HG03066 (cell line): ENCODE data around the gene IQCE.
"Not testable (repeated sequence)": the region's sequence is repeated elsewhere in the genome, so short reads cannot be mapped to it uniquely, and the experiment has no call there.

Experiments used
- ATAC-seq: cut with Tn5 transposase; IDR thresholded peaks from one replicate; pipeline ENCODE4 v1.9.1; 2021; ENCODE audit warnings: low read depth; ENCODE audit not compliant: unreplicated experiment

The IQCE gene

DNA sequence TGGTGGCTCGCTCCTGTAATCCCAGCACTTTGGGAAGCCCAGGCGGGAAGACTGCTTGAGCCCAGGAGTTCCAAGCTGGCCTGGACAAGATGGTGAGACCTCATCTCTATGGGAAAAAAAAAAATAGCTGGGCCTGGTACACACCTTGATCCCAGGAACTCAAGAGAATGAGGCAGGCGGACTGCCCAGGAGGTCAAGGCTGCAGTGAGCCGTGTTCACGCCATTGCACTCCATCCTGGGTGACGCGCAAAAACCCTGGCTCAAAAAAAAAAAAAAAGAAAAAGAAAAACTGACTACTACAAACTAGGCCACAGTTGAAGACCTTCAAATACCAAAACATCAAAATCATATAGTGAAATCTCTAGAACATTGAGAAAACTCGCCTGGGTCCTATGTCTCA lies 7.4 kb upstream of the IQCE start:
- ATAC-seq = no peak

DNA sequence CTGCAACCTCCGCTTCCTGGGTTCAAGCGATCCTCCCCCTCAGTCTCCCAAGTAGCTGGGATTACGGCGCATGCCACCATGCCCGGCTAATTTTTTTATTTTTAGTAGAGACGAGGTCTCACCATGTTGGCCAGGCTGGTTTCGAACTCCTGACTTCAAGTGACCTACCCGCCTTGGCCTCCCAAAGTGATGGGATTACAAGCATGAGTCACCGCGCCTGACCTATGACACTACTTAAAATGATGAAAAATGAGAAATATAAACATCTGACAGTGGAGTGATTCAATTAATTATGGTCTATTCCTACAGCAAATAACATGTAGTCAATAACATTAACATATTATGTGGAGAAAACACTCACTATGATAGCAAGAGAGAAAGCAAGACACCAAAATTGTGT lies 5.7 kb upstream of the IQCE start:
- no peak for ATAC-seq

- no peak for ATAC-seq
Observed at GRCh38 chr7:2553831-2554581, 4.8 kb upstream of the IQCE start.

GRCh38 chr7:2554661-2555111 lies 4.1 kb upstream of the IQCE start:
- ATAC-seq = peak; percentile 2

GRCh38 chr7:2555121-2556052 lies 3.4 kb upstream of the IQCE start, which contains the start of gene BRAT1:
TSS of gene BRAT1 (minus strand) at chr7:2555524. CDS start at chr7:2554431, 1,093 bp downstream.
- ATAC-seq = peak; percentile 72

- ATAC-seq = no peak
Observed at GRCh38 chr7:2559283-2559950, 638 bp downstream of the IQCE start.

DNA sequence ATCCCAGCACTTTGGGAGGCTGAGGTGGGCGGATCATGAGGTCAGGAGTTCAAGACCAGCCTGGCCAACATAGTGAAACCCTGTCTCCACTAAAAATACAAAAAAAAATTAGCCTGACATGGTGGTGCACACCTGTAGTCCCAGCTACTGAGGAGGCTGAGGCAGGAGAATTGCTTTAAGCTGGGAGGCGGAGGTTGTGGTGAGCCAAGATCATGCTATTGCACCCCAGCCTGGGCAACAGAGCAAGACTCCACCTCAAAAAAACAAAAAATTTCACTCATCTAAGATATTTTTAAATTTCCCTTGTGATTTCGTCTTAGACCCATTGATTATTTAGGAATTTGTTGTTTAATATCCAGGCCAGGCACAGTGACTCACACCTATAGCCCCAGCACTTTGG lies 5.2 kb downstream of the IQCE start:
- ATAC-seq = not testable (repeated sequence)

DNA sequence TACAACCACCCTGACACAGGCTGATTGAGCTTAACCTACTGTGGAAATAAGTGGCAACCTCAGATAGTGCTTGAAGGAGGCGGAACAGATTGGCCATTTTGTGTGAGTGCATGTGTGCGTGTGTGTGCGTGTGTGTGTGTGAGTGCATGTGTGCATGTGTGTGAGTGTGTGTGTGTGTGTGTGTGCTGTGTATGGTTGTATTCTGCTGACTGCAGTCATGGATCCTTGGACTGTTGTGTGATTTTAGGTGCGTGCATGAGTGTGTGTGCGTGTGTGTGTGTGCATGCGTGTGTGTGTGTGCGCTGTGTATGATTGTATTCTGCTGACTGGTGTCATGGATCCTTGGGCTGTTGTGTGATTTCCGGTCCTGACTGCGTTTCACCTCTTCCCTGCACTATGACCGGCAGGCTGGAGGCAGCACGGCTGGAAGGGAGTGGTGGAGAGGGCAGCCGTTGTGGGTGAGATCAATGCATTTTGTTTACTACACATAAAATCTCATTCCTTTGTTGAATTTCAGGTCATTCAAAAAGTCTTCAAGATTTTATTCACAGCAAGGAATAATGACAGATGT lies 6.3 kb downstream of the IQCE start:
- no peak for ATAC-seq

GRCh38 chr7:2566348-2566889 lies 7.6 kb downstream of the IQCE start:
- ATAC-seq = no peak

- ATAC-seq = peak; percentile 84
Observed at GRCh38 chr7:2566890-2567678, 8.3 kb downstream of the IQCE start.

DNA sequence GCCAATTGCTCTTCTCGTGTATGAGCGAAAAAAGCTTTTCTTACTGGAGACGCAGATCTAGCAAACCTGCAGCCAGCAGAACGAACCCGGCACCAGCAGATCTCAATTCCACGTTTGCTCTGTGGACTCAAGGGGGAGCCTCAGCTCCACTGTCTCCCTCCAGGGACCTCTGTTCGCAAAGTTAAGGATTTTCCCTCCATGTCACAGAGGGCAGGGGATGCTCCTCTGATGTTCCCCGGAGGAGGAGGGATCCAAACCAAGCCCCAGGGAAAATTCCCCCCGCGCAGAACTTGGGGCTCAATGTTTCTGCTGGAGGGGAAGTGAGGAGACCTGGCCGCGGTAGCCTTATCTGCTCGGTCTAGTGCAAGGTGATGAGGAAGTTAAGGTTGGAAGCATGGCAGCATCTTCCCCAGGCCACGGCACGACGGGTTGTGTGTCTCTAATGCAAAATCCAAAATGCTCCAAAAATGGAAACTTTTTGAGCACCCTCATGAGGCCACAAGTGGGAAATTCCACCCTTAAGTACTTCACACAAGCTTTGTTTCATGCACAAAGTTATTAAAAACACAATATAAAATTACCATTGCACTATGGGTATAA lies 9.0 kb downstream of the IQCE start:
- peak; percentile 32 for ATAC-seq

DNA sequence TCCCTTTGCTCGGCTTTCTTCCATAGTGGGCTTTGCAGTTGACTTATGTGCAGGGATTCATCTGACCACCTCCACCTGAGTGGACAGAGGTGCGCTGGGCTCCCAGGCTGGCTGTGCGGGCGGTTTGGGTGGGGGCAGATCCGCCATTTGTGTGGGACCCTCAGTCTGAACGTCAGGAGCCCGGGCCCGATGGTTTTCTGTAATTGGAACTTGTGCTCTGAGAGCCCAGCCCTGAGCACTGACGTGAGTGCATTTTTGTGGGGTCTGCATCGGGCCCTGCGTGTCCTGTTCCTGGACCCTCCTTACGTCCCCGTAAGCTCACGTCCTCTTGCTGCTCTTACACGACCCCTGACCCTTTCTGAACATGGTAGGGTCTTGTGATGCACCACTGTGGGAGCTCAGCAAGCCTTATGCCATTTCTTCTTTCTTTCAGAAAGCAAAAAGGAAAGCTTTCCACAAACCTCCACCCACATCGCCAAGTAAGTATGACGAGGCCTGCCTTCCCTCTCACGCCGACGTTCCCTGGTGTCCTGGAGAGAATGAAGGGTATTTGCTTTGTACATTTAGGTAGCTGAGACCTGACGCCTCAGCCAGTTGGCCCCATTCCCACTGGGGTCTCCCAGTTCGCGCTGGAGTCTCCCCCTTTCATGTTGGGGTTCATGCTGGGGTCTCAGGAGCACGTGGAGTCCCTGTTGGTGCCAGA lies 9.9 kb downstream of the IQCE start:
- no peak for ATAC-seq

GRCh38 chr7:2569421-2569820 lies 10.6 kb downstream of the IQCE start:
- no peak for ATAC-seq

DNA sequence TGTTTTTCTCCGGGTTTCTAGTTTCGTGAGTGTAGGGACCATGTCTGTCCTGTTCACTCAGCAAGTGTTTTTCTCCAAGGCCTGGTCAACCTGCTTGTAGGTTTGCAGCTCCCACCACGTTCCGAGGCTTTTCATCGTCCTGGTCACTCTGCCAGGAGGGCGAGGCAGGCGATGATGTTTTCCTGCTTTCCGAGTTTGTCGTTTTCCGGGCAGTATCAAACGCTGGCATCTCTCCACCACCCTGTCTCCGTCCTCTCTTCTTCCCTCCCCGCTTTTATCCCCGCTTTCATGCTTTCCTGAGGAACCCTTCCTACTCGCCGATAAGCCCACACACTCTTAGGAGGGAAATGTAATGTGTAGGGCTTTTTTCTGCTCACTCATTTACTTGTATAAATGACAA lies 11.2 kb downstream of the IQCE start:
- no peak for ATAC-seq

DNA sequence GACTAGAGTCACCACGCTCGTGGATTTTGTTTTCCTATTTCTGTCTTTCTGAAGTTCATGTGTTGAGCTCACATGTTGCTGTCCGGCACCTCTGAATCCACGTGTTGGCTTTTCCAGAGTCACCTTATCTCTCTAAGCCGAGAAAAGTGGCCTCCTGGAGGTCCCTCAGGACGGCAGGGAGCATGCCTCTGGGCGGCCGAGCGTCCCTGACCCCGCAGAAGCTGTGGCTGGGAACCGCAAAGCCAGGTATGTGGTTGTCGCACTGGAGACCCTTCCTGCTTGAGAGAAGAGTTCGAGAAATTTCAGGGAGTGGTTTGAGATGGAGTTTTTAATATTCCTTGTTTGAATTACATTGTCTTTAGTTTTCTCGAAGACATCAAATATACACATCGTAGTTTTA lies 12.6 kb downstream of the IQCE start:
- ATAC-seq = no peak

- ATAC-seq = no peak
Observed at GRCh38 chr7:2572101-2572842, 13.5 kb downstream of the IQCE start.

DNA sequence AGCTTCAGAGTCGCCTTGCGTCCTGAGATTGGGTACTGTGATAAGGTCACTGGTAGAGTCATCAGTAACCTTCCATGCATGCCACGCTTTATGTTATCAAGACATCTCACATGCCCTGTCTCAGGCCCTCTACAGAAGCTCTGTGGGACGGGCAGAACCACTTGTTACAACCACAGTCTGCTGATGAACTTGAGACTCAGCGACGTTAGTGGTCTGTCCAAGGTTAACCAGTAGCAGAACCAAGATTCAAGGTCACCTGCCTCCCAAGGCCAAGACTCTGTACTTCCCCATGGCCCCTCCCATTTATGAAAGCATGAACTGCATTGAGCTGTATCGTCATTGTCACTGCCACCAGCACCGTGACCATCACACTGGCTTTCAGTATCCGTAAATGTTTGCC lies 15.0 kb downstream of the IQCE start:
- ATAC-seq = no peak
